VCaP (cell line): ENCODE data around the gene BCAS3.
"Not testable (repeated sequence)": the region's sequence is repeated elsewhere in the genome, so short reads cannot be mapped to it uniquely, and the experiment has no call there.

ENCODE experiments used
- H3K27ac ChIP-seq: fragments of 450-650 bp; 2 replicates; pipeline ENCODE4 v1.5.1; 2017
- CTCF ChIP-seq: fragments of 450-650 bp; conservative IDR thresholded peaks from 2 replicates; pipeline ENCODE4 v1.5.1; 2017; ENCODE audit warnings: mild to moderate bottlenecking, moderate library complexity

Gene BCAS3

DNA sequence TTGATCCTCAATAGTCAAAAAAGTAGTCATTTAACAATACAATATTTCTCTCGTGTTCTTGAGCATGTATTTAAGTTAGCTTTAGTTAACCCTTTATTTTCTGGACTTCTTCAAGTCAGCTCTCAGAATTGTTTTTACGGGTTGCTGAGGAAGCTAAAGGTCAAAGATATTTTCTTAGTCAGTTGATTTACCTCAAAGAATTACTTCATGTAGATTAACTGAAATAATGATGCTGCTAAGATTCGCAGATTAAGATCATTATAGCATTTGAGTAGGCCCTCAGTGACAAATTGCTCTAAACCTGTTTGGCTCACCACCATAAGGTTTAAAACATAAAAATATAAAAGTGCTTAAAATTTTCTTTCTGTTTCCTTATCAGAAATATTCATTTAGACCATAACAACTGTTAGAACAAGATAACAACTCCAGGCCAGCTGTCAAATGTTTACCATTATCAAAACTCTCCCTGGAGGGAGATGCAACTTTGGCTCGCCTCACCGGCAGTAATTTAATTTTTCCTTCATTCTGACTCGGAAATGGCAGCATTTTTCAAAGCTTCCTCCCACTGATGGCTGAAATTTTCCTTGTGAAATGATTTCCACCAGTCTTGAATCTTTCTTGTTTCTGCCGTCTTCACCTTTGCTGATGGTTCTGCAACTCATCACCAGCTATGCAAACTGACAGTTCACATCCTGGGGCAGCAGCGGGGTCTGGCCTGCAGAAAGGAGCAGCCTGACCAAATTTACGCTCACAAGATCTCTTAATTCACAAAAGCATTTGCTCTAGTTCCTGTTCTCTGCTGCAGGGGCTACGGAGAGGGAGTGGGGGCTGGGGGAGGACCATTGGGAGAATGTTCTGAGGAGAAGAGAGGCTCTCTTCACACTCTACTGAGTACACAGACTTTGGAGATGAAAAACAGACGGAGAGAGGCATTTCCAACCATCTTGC is 467.2 kb downstream of the BCAS3 start:
- TF ChIP-seq CTCF, result no peak
- H3K27ac ChIP-seq, result no peak overlapping the region

DNA sequence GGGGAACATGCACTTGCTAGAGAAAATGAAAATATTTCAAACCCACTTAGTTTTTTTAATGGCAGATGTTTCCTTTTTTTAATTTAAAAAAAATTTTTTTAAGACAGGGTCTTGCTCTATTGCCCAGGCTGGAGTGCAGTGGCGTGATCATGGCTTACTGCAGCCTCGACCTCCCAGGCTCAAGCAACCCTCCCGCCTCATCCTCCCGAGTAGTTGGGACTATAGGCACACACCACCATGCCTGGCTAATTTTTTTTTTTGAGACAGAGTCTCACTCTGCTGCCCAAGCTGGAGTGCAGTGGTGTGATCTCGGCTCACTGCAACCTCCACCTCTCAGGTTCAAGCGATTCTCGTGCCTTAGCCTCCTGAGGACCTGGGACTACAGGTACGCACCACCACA is 469.2 kb downstream of the BCAS3 start:
- H3K27ac ChIP-seq, result not testable (repeated sequence)

DNA sequence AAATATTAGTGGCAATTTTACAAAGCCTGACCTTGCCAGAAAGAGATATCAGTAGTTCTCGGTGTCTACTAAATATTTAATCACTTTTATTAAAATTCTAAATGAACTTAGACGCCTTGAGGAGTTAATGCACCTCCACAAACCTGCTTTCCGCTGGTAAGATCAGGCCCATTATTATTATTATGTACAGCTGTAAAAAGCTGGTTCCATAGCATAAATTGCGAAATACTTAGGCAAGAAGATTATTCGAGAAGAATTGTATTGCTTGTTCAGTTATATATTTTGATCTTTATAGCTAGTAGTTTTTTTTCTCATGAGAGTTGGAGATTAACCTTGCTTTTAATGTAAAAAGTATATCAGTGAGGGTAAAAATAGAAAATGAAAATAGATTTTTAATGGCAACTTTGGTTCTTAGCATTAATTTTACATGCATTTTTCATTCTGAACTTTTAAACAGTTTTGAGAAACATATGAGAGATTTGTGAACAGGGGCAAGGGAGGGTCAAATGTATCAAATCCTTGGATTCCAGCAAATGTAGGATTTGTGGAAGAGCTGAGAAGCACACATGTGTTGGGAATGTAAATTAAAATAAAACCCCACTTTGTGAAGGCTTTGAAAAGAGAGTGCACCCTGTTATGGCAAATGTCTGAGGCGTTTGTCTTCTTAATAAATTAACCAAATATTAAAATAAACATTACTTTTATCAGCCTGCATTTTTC is 471.6 kb downstream of the BCAS3 start:
- H3K27ac ChIP-seq, result no peak overlapping the region
- no peak for TF ChIP-seq CTCF

DNA sequence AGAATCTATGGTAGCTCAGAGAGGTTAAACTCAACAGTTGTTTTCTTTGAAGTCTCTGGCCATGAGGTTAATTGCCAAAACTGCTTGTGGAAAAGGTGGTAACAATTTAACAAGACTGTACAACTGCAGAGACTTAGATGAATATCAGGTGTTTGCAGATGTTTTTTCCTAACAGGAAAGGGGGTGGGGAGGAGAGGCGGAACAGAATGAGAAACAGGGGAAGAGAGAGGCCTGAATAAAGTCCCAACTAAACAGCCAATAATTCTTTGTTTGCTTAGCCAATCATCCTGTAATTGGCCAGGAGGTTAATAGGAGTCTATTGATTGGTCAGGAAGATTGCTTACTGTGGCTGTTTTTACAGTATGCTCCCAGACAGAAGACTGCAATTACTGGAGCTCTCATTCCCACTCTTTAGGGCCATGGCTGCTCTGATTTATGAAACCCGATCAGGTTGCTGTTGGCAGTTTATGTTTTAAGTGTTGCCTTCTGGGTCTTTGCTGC is 472.3 kb downstream of the BCAS3 start:
- TF ChIP-seq CTCF, result no peak
- no peak overlapping the region for H3K27ac ChIP-seq

GRCh38 chr17:61150686-61151299 is 473.1 kb downstream of the BCAS3 start:
- no peak for TF ChIP-seq CTCF
- H3K27ac ChIP-seq, result no peak overlapping the region

GRCh38 chr17:61152898-61153297 is 475.2 kb downstream of the BCAS3 start:
- TF ChIP-seq CTCF, result no peak
- no peak overlapping the region for H3K27ac ChIP-seq

DNA sequence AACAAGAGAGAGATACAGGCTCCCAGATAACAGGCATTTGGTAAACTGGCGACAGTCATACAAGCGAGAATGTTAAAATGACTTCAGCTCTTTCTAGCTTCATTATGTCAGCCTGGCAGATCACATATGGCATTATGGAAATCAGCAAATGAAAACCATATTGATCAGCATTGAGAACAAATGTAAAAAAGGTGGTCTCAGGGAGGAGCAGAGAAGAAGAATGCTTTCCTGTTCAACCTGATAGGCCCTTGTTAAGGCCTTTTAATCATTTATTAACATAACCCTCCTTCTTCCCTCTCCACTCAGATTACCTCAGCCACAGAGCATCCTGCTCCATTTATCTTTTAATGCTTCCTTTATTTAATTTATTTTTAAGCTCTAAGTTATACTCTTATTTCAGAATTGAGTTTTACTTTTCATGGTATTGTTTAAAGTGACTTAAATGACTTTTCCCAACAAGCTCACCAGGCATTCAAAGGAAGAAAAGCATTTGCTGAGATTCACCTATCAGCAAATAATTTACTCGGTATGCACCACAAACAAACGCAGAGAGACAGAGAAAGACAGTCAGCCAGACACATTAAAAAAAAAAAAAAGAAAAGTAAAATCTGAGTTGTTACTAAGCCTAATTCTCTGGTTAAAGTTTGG is 478.1 kb downstream of the BCAS3 start:
- peak overlapping the region; percentile 34 for H3K27ac ChIP-seq

More for the DNA sequence above, 478.1 kb downstream of the BCAS3 start:
- TF ChIP-seq CTCF, result no peak
